GM21576 (cell line): ENCODE measurements around the gene ACTN1.

Source experiments
- ATAC-seq: cut with Tn5 transposase; IDR thresholded peaks from one replicate; pipeline ENCODE4 v1.9.1; 2021; ENCODE audit warnings: mild to moderate bottlenecking, moderate library complexity; ENCODE audit not compliant: unreplicated experiment

Gene ACTN1

DNA sequence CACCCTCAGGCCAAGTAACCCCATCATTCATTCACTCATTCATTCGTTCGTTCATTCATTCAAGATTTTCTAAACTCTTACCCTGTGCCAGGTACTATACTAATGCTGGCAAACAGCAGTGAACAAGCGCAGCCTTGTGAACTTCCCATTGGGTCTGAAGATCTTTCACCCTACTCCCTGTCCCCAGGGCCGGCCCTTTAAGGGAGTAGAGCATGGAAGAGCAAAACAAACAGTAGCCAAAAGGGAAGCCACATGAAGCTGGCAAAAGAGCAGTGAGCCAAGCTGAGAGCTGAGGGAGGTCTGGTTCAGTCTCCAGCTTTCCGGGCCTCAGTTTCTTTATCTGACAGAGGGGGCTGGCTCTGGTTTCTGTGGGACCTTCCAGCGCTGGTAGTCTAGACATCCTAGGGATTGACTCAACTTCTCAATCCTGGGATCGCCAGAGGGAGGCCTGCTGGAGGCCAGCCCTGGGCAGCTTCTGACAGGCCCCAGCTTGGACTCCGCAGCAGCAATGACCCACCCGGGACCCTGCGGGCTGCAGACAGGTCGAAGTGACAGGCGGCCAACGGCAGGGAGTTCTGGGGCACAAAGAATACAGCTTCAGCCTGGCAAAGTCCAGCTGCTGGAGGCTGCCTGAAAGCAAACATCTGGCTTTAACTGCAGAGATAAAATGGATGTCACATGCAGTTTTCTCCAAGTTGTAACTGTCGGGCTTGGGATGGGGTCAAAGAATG lies 27.1 kb downstream of the ACTN1 start:
- ATAC-seq, result no peak

DNA sequence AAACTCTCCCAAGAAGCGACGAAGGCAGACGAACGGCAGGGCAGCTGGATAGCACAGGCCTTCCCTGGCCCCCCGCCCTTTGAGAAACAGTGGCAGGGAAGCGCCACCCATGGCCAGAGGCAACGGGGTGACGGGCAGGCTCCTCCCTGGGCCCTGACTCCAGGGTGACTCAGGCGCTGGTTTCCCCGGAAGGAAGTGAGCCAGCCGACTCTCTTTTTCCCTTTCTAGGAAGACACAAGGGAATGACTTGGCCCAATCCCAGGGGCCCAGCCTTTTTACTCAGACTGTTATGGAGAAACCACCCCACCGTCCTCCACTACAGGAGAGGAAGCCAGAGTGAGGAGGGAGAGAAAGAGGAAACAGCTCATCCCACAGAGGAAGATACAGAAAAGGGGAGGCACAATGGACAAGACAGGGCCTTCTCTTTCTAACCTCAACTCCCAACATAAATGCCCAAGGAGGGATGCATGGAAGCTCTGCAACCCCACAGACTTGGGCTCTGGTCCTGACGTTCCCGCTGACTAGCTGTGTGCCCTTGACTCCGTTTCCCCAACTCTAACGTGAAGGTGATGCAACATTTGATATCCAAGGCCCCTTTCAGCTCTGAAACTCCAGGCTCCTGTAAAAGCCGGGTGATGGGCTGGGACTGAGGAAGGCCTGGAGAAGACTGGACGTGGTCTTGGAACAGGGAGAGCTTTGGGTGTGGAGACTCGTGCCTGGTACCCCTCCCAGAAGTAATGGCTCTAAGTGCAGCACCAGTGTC lies 27.9 kb downstream of the ACTN1 start:
- no peak for ATAC-seq

DNA sequence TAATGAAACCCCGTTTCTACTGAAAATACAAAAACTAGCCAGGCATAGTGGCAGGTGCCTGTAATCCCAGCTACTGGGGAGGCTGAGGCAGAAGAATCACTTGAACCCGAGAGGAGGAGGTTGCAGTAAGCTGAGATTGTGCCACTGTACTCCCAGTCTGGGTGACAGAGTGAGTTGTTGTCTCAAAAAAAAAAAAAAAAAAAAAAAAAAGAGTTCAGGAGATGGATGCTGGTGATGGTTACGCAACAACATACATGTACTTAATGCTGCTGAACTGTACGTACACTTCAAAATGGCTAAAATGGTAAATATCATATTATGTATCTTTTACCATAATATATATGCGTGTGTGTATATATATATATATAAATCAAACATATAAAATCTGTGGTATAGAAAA lies 29.0 kb downstream of the ACTN1 start:
- no peak for ATAC-seq

DNA sequence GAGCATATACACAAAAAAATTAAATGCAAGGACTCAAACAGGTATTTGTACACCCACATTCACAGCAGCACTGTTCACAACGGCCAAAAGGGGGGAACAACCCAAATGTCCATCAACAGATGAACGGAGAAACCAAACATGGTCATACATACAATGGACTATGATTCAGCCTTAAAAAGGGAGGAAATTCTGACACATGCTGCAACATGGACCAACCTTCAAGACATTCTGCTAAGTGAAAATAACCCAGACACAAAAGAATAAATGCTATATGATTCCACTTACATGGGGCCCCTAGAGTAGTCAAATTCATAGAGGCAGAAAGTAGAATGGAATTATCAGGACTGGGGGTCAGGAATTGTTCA lies 29.5 kb downstream of the ACTN1 start:
- no peak for ATAC-seq

DNA sequence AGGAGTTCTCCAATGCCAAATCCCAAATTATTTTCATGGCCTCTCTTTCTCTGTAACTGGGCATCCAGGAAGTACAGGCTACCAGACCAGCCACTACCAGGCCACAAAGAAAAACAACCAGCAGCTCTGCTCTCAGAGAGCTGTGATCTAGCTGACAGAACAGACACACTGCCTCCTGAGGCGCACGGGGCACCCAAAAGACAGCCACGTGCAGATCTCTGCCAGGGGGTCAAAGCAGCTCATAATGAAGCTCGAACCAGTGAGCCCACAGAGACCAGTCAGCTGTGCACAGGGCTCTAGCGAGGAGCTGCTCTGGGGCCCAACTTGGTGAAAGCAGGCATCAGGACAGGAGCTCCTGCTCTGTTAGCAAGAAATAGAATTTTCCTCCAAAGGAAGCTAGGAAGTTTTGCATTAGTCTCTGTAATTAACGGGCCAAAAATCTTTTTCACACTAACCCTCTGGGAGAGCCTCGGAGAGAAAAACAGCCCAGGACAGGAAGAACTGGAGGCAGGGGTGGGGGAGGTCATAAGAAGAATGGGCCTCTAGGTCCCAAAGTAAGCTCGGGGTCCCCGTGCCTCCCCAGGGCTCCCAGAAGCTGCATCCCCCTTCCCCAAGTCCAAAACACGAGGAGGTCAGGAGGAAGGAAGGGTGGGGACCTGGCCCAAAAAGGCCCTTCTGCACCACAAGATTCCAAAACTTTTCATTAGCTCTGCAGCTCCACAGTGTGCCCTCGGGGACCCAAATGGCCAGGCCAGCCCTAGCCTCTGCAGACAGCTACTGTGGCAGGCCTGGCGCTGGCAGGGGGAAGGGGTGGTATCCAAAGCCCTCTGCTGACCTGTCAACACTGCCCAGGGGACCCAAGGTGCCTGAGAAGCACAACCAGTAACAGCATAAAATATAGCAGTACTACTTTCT lies 30.2 kb downstream of the ACTN1 start:
- no peak for ATAC-seq

DNA sequence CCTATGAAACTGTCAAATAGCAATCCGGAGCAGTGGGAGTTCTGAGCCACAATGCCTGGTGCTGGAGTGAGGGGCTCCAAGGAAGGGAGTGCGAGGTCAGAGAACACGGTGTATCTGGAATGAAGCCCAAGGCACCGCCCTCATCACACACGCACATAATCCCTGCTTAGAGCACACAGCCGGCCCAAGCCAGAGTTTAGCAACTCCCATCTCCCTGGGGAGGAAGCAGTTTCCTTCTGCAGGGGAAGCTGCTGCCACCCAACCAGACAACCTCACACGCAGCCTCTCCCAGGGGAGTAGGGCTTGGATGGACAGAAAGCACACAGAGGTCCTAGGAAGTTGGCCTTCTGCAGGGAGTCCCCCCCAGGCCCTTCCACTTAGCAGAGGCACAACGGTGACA lies 31.3 kb downstream of the ACTN1 start:
- no peak for ATAC-seq

DNA sequence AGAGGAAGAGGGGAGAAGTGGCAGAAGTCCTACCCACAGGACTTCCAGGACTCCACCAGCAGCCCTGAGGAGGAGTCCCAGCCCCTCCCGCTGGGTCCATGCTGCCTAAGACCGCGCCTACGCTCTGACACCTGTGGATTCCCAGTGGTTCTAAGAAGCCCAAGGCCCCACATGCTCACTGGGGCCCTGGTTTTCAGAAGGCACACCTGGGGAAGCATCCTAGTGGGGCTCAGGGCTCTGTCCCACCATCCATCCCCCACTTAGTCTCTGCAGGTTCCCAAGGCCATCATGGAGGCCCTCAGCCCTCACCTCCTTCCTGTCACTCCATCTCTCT lies 32.6 kb downstream of the ACTN1 start:
- no peak for ATAC-seq

DNA sequence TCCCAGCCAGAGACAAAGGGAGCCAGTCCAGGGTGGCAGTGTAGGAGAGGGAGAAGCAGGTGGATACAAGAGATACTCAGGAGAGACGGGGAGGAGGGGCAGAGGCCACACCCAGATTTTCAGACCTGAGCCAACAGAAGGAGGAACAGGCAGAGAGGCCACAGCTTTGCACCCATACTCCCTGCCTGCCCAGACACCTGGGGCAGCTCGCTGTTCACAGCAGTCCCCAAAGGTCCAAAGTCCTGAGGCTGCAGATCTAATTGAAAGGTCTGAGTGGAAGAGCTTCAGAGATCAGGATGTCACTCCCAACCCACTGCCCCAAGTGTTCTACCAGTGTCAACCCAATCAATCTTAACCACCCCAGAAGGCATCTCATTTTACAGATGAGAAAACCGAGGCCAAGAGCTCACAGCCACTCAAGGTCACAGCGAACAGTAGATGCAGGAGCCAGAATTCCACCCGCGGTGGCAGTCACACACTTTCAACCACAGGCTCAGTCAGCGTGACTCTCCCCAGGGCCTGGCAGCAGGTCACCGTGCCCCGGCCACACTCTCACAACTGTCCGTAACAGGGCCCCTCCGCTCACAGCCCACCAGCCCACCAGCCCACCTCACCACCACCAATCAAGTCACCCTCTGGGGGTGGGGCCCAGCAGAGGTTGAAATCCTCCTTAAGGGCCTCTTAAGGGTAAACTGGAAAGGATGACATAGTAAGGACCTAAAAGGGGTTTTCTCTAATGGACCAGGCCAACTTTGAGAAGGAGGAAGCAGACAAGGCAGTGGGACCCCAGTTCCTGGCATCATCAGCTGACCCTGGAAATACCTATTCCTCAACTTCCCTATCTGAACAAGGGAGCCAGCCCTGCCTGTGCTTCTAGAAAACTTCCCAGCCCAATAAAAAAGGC lies 33.3 kb downstream of the ACTN1 start:
- ATAC-seq, result no peak

DNA sequence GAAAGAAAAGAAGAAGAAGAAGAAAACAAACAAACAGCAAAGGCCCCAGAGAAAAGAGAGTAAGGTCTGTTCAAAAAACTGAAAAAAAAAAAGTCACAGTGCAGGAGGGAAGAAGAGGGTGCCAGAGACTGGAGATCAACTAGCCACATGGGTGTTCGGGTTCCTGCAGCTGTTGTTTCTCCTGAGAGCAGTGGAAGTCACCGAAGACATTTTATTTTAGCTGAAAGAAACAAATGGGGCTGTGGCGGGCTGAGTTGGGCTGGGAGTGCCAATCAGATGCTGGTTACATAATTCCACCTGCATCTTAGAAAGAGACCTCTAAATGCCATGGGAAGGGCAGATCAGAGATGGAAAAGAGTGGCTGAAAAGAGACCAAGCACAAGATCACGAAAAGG lies 33.9 kb downstream of the ACTN1 start:
- ATAC-seq, result no peak

DNA sequence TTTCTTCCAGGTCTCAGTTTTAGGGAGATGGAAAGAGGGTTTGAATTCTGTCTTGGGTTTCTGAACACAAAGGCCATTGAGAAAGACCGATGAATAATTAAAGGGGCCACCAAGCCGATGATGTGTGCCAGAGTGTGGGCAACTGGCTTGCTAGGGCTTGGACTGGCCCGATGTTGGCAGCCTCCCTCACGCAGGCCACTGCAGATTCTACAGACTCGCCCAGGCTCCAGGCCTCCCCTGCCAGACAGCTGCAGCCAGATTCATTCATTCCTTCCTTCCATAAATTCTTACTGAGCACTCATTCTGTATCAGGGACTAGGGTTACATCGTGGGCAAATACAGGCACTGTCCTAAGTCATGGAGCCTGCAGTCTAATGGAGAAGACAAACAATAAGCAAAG lies 34.9 kb downstream of the ACTN1 start:
- no peak for ATAC-seq

DNA sequence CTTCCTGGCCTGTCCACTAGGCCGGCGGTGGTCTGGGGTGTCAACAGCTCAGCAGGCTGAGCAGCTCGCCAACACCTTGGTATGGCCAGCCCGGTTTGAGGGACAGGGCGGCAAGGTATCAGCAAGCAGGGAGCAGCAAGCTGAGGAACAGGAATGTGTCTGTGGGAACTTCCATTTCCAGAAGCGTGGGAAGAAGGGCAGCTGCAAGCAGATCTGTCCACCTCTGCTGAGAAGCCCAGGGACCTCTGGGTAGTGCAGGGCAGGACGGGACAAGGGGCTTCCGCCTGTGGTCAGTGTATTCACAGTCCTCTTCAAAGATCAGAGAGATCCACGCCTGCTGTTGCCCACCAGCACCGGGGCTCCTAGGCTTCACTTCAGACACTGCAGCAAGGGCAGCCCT lies 36.0 kb downstream of the ACTN1 start:
- ATAC-seq, result no peak

DNA sequence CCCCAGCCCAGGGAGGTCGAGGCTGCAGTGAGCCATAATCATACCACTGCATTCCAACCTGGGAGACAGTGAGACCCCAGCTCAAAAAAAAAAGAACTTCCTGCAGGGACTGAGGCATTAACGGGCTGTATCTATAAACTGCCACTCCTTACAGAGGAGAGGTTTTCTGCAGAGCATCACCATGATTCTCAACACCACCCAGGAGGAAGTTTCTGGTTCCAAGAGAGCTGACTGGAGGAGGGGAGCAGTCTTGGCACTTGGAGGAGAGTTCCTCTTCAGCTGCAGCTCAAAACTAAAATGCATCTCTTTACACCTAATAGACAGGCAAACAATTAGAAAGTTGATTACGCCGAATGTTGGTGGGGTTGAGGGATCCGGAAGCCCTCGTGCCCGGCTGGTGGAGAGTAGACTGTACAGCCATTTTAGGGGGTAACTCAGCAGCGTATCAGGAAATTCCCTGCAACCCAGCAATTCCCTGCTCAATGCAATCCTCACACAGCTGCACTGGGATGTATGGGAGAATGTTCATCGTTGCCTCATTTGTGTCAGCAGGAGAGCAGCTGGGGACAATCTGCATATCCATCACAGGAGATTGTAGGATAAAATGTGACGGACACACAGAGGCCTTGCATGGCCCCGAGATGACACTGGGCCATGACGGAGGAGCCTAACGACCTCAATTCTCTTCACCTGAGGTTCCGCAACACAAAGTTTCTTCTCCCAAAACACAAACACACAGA lies 36.6 kb downstream of the ACTN1 start:
- no peak for ATAC-seq

DNA sequence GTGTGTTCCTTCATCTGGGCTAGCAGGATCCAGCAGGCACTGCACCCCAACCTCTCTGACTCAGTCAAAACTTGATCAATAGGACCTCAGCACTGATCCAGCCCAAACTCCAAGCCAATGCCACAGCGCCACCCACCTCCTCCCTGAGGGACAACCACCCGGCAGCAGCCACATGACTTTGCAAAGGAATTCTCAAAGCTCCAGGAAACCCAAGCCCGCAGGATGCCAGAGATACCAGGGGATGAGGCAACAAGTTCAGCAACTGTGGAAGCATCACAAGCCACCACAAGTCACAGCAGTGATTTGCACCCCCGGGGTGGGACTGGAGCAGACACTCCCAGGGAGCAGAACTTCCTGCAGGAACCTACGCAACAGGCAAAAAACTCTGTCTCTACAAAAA lies 37.3 kb downstream of the ACTN1 start:
- ATAC-seq, result no peak

DNA sequence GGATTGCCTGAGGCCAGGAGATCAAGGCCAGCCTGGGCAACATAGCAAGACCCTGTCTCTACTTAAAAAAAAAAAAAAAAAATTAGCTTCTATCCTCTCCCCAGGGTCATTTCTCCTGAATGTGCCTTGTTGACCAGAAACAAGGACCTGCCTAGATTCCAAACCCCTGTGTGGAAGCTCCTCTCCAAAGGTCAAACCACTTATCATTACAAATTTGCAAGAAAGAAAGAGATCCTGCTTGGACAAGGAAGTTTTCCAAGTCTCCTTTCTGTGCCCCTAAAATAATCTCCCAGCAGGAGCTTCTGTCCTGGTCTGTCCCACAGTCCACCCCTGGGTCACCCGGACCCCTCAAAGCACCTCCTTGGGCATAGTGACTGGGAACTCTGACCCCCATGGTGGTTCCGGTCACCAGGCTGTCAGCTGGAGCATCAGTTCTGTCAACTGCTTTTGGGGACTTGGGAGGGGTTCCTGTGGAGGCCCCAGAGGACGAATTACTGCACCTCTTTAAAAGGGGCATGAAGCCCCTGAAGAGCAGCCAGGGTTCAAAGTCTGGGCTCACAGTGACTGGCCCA lies 38.4 kb downstream of the ACTN1 start:
- ATAC-seq, result no peak

DNA sequence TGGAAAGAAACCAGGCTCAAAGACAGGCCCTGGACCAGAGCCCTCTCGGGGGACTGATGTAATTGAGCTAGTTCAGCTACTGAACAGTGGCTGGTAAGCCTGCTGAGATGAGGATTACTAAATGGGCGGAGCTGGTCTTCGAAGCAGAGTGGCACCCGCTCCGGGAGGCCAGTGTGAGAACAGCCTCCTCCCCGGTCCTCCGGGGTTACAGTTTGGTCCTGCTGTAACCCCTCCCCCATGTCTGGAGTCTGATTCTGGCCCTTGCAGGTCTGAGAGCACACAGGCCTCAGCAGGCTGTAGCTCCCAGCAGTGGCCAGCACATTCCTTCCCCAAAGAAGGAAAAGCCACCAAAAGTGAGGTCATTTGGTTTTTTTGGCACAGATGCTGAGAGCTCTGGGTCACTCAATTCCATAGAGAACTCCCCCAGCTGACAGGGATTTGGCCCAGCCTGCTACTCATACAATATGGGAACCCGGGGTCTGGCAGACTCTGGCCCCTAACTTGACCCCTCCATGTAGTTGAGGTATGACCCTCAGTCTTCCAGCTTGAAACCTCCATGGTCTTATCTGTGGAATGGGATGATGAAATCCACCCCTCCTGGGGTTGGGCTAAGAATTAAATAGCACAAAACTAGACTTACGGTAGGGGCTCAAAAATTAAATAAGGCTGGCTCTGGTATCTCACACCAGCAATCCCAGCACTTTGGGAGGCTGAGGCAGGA lies 39.0 kb downstream of the ACTN1 start:
- no peak for ATAC-seq

DNA sequence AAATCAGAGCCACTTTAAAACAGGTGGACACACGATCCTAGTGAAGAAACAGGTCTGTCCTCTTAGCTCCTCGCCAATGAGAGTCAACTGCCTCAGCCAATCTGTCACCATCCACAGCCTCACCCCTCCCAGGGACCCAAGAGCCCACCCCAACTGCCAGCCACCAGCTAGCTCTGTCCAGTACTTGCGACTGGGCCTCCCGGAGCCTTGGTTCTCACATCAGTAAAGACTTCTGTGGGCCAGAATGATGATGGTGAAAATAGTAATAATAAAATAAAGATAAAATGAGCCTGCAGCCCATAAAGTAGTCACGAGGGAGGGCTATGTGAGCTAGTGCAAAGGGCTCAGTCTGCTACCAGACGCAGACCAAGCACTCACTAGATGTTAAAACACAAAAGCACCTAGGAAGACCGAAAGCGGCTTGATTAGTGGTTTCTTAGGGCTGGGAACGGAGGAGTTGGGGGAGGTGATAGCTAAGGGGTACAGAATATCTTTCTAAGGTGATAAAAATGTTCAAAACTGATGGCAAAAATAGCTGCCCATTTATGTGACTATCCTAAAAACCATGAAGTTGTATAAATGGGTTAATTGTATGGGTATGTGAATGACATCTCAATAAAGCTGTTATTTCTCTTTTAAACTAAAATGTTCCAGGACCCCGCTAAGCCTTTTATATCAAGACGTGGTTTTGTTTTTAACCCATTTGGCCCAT lies 39.8 kb downstream of the ACTN1 start:
- no peak for ATAC-seq

DNA sequence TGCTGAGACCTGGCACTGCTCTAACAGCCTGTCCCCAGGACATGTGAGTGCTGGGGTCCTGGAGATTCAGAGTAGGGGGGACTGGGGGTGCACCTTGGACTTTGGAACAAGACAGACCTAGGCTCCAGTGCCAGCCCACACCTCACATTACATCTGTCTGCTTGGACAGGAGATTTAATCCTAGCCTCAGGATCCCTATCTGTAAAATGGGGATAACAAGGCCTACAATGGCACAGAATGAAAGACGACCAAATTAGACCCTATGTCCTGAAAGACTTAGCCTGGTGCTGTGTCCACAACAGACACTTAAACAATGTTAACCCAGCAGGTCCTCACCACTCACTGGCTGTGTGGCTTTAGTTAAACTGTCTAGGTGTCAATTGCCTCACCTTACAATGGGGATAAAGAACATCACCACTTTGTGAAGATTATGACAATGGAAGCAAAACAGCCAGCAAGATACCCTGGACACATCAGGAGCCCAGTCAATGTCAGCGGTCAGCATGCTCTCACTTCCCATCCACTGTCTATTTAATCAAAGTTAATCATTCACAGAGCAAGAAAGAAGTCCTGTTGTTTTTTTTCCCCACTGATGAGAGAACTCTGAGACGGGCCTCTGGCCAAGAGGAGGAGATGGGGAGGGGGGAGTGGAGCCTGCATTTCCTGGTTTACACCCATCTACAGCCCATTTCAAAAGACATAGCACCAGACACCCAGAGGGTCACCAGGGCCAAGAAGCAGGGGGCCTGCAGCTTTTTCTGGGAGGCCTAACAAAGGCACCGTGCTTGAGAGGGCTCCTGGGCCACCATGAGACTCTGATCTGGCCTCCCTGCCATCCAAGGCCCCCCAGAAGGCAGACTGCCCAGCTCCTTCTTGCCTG lies 40.6 kb downstream of the ACTN1 start:
- ATAC-seq, result no peak
